ENCODE data around the gene CNTNAP2. TPM values are rescaled to one million over a fixed set of nuclear protein-coding genes. Genes with fewer than 3 reads are reported as not detected.
A peak's percentile ranks its signal among the peaks of the same experiment; 100 is the strongest.
"Not testable (repeated sequence)": the region's sequence is repeated elsewhere in the genome, so short reads cannot be mapped to it uniquely, and the experiment has no call there.

Gene CNTNAP2
- total RNA-seq, 1 experiment from 2014 or later = not detected

- H3K27me3 ChIP-seq = no peaks in the 10 kb centered on the region
- H3K4me3 ChIP-seq = no peak overlapping the region
- DNase-seq = no peak
- H3K36me3 ChIP-seq = no peaks in the 10 kb centered on the region
- H3K9me3 ChIP-seq = no peaks in the 10 kb centered on the region
Measured at GRCh38 chr7:146232604-146233003, 116.0 kb downstream of the CNTNAP2 start.

DNA sequence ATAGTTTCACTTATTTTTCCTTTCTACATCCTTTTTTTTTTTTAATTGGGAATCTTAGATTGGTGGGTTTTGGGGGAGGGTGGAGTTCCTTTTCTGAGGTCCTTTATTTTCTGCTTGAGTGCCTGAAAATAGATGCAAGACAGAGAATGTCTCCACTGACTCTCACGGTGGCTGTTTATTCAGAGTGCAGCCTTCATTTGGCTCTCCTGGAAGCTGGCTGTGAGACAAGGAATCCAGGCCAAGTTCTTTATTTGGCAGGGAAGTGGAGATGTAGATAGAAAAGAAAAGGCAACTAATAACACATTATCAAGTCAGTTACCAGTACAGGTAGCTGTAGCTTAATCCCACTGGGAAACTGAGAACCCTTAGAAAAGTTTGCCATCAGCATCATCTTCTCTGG, 118.6 kb downstream of the CNTNAP2 start:
- no peaks in the 10 kb centered on the region for H3K9me3 ChIP-seq
- DNase-seq = no peak
- no peaks in the 10 kb centered on the region for H3K36me3 ChIP-seq

GRCh38 chr7:146242661-146243060, 126.1 kb downstream of the CNTNAP2 start:
- Histone ChIP-seq H3K36me3 (no peaks in the 10 kb centered on the region), H3K27me3 (no peaks in the 10 kb centered on the region), H3K4me3 (no peak overlapping the region), H3K9me3 (no peaks in the 10 kb centered on the region)
- no peak for DNase-seq

More for the DNA sequence above, 118.6 kb downstream of the CNTNAP2 start:
- Histone ChIP-seq H3K4me3 (no peak overlapping the region), H3K27me3 (no peaks in the 10 kb centered on the region)

- not testable (repeated sequence) for DNase-seq, H3K4me3 ChIP-seq, H3K27me3 ChIP-seq, H3K9me3 ChIP-seq, H3K36me3 ChIP-seq
Measured at GRCh38 chr7:146247991-146248390, 131.4 kb downstream of the CNTNAP2 start.

GRCh38 chr7:146248744-146249143, 132.1 kb downstream of the CNTNAP2 start:
- H3K9me3 ChIP-seq, H3K27me3 ChIP-seq, H3K36me3 ChIP-seq, DNase-seq: not testable (repeated sequence)
- H3K4me3 ChIP-seq = peak overlapping the region; percentile 15; the same call in 1 of the 2 replicates

DNA sequence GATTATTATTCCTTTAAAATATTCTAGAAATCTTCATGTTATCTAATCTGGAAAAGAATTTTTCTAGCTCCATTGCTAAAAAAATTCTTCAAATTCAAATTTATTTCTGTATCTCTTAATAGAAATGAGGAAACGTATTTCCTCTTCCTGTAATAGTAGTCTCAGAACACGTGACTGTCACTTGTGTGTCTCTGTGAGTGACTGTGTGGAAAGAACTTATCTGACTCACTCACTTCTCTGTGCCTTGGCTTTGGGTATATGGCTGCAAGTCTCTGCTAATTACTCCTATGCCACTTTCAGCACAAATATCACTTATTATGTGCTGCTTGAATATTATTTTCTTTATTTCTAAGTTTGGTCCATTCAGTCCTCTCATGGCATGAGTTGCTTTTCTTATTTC, 132.7 kb downstream of the CNTNAP2 start:
- no peak for DNase-seq
- no peak overlapping the region for H3K4me3 ChIP-seq
- H3K9me3 ChIP-seq = no peaks in the 10 kb centered on the region
- no peaks in the 10 kb centered on the region for H3K27me3 ChIP-seq
- H3K36me3 ChIP-seq = no peaks in the 10 kb centered on the region

- DNase-seq = no peak
Measured at GRCh38 chr7:146255609-146256008, 139.0 kb downstream of the CNTNAP2 start.

GRCh38 chr7:146262527-146262926, 145.9 kb downstream of the CNTNAP2 start:
- H3K4me3 ChIP-seq = no peak overlapping the region
- no peak for DNase-seq
- no peaks in the 10 kb centered on the region for H3K36me3 ChIP-seq
- no peaks in the 10 kb centered on the region for H3K9me3 ChIP-seq
- no peaks in the 10 kb centered on the region for H3K27me3 ChIP-seq

More at GRCh38 chr7:146255609-146256008, 139.0 kb downstream of the CNTNAP2 start:
- Histone ChIP-seq H3K4me3 (no peak overlapping the region), H3K27me3 (no peaks in the 10 kb centered on the region), H3K9me3 (no peaks in the 10 kb centered on the region), H3K36me3 (no peaks in the 10 kb centered on the region)

DNA sequence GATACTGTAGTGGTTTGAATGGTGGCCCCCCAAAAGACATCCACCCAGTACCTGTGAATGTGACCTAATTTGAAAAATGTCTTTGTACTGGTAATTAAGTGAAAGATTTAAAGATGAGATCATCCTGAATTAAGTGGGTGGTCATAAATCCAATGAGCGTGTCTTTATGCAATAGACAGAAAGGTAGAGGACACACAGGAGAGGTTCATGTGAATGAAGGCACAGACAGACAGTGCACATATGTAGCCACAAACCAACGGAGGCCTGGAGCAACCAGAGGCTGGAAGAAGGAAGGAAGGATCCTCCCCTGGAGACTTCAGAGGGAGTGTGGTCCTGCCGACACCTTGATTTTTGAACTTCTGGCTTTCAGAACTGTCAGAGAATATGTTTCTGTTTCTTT, 160.3 kb downstream of the CNTNAP2 start:
- no peak overlapping the region for H3K4me3 ChIP-seq
- H3K27me3 ChIP-seq = no peaks in the 10 kb centered on the region

DNA sequence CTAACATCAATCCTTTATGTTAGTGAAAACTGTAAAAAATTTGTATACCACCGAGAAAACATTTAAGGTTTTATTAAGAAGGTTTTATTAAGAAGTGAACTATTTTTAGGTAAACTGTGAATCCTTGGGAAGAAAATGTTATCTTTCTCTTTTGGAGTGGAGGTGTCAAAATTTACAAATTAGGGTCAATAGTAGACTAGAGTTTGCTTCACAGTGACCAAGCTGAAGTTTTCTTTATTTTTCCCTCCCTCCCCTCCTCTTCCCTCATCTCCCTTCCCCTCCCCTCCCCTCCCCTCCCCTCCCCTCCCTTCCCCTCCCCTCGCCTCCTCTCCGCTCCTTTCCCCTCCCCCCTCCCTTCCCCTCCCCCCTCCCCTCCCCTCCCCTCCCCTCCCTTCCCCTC, 168.8 kb downstream of the CNTNAP2 start:
- no peak for DNase-seq
- Histone ChIP-seq H3K4me3 (no peak overlapping the region), H3K27me3 (no peaks in the 10 kb centered on the region), H3K9me3 (no peaks in the 10 kb centered on the region), H3K36me3 (no peaks in the 10 kb centered on the region)

More for the DNA sequence above, 160.3 kb downstream of the CNTNAP2 start:
- Histone ChIP-seq H3K9me3 (no peaks in the 10 kb centered on the region), H3K36me3 (no peaks in the 10 kb centered on the region)
- no peak for DNase-seq

- Histone ChIP-seq H3K9me3 (no peaks in the 10 kb centered on the region), H3K36me3 (no peaks in the 10 kb centered on the region), H3K27me3 (no peaks in the 10 kb centered on the region), H3K4me3 (no peak overlapping the region)
- DNase-seq = no peak
Measured at GRCh38 chr7:146290746-146291145, 174.1 kb downstream of the CNTNAP2 start.

GRCh38 chr7:146291900-146292299, 175.3 kb downstream of the CNTNAP2 start:
- no peak for DNase-seq
- no peaks in the 10 kb centered on the region for H3K36me3 ChIP-seq
- H3K4me3 ChIP-seq = no peak overlapping the region
- H3K27me3 ChIP-seq = no peaks in the 10 kb centered on the region
- H3K9me3 ChIP-seq = no peaks in the 10 kb centered on the region

GRCh38 chr7:146296028-146296427, 179.4 kb downstream of the CNTNAP2 start:
- DNase-seq = no peak
- Histone ChIP-seq H3K36me3 (no peaks in the 10 kb centered on the region), H3K4me3 (no peak overlapping the region), H3K9me3 (no peaks in the 10 kb centered on the region), H3K27me3 (no peaks in the 10 kb centered on the region)

- Histone ChIP-seq H3K9me3 (no peaks in the 10 kb centered on the region), H3K4me3 (no peak overlapping the region), H3K36me3 (no peaks in the 10 kb centered on the region), H3K27me3 (no peaks in the 10 kb centered on the region)
- no peak for DNase-seq
Measured at GRCh38 chr7:146314962-146315361, 198.4 kb downstream of the CNTNAP2 start.

- Histone ChIP-seq H3K4me3 (no peak overlapping the region), H3K9me3 (no peaks in the 10 kb centered on the region)
- DNase-seq = no peak
Measured at GRCh38 chr7:146319629-146320028, 203.0 kb downstream of the CNTNAP2 start.

GRCh38 chr7:146321301-146321700, 204.7 kb downstream of the CNTNAP2 start:
- no peaks in the 10 kb centered on the region for H3K36me3 ChIP-seq
- no peaks in the 10 kb centered on the region for H3K27me3 ChIP-seq
- H3K9me3 ChIP-seq = no peaks in the 10 kb centered on the region
- 0 out of 2 replicates have a peak overlapping the region, but pooled peaks have one; percentile 14 for H3K4me3 ChIP-seq
- no peak for DNase-seq

More at GRCh38 chr7:146319629-146320028, 203.0 kb downstream of the CNTNAP2 start:
- no peaks in the 10 kb centered on the region for H3K36me3 ChIP-seq
- H3K27me3 ChIP-seq = no peaks in the 10 kb centered on the region

DNA sequence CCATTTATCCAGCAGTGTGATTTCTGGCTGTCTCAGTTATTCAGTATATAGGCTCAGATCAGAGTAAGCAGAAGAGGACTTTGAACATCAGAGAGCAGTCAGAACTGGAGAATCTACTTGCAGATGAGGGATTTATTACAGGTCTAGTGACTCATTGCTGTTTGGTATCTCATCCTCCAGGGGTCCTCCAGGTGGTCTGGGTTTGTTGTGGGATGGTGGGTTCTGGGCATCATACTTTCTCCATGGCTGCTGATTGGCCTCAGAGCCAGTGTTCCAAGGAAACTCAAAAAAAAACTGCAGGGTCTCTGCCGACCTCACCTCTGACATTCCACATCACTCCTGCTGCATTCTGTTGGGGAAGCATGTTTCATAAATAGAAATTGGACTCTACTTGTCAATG, 214.8 kb downstream of the CNTNAP2 start:
- Histone ChIP-seq H3K4me3 (no peak overlapping the region), H3K9me3 (no peaks in the 10 kb centered on the region), H3K36me3 (no peaks in the 10 kb centered on the region), H3K27me3 (no peaks in the 10 kb centered on the region)
- DNase-seq = no peak

DNA sequence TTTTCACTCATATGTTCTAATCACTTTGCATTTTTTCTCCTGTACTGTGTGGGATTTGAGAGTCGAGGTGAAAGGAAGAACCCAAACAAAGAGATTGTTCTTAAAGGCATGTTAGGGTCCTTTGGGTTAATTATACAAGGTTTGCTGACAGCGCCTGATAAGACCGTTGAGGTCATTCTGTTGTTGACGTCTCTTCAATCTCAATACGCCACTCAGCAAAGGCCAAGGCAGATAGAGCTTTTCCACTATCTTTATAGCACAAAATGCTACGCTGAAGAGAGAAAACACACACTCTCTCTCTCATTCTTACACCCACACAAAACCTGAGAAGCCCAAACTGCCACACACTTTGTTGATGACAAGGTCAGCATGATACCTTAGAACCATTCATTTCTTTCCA, 228.7 kb downstream of the CNTNAP2 start:
- H3K36me3 ChIP-seq = no peaks in the 10 kb centered on the region
- H3K27me3 ChIP-seq = no peaks in the 10 kb centered on the region
- H3K9me3 ChIP-seq = no peaks in the 10 kb centered on the region
- no peak for DNase-seq
- no peak overlapping the region for H3K4me3 ChIP-seq

GRCh38 chr7:146346096-146346495, 229.5 kb downstream of the CNTNAP2 start:
- Histone ChIP-seq H3K27me3 (no peaks in the 10 kb centered on the region), H3K9me3 (no peaks in the 10 kb centered on the region), H3K4me3 (no peak overlapping the region), H3K36me3 (no peaks in the 10 kb centered on the region)
- DNase-seq = no peak

Data from MG63 (cell line).